Stimulated activated CD8-positive, alpha-beta memory T cell treated with anti-CD3 and anti-CD28 coated beads, Interleukin-2, amount 100 ng/mL, for 48 hours (primary cell): ENCODE results near the gene ZBTB16.

Experiments
- DNase-seq, 2 donors: peaks; one replicate each; pipeline ENCODE4 v3.0.0-alpha.2; 2020; ENCODE audit warnings: low read depth in 2 of 2

ZBTB16 gene

DNA sequence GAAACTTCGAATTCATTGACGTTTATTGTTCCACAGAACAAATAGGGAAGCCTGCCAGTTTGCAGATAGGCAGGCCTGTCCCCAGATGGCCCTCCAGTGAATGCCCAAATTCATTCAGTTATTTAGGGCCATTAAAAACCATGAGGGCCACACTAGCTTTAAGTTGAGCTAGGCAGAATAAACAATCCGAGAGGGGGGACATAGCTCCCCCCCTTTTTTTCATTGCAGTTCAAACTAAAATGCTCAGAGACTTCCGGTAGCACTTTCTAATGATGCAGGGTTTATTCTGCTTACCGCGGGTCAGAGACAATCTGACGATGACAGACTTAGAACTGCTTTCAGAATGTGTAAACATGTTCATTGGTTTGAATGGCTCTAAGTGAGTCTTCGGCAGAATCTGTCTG lies 72.0 kb downstream of the ZBTB16 start:
- no peak for DNase-seq

DNA sequence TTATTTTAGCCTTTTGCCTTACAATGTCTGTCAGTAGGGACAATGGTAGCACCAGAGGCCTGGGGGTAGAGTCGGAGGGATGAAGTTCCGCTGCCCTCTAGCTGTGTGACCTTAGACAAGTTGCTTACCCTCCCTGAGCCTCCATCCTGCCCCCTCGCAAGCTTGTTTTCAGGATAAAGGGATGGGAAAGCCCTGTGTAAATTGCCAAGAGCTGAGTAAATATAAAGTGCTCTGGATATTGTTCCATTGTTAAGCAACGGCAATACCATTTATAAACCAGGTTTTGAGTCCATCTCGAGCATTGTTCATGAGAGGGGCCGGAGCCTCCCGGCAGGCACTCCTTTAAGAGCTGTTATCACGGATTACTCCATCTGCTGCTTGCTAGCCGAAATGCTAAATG lies 72.9 kb downstream of the ZBTB16 start:
- no peak for DNase-seq

DNA sequence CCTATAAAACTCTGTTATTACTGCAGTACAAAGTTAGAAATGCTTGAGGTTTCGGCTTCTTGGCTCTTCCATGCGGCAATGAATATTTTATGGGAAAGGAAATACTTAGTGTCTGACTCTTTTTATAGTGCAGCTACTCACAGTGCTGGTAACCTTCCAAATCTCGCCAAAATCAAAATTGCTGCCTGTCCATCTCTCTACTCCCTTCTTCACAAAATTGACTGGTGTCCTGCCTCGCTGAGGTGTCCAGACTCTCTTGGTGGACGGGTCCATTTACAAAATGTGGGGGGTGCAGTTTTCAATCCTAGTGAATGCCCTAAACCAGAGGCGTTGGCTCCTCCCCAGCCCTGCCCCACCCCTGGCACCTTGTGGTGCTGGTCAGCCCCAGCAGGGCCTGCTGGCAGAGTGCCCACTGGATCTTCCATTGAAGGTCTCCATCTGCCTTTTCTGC lies 73.5 kb downstream of the ZBTB16 start:
- no peak for DNase-seq

DNA sequence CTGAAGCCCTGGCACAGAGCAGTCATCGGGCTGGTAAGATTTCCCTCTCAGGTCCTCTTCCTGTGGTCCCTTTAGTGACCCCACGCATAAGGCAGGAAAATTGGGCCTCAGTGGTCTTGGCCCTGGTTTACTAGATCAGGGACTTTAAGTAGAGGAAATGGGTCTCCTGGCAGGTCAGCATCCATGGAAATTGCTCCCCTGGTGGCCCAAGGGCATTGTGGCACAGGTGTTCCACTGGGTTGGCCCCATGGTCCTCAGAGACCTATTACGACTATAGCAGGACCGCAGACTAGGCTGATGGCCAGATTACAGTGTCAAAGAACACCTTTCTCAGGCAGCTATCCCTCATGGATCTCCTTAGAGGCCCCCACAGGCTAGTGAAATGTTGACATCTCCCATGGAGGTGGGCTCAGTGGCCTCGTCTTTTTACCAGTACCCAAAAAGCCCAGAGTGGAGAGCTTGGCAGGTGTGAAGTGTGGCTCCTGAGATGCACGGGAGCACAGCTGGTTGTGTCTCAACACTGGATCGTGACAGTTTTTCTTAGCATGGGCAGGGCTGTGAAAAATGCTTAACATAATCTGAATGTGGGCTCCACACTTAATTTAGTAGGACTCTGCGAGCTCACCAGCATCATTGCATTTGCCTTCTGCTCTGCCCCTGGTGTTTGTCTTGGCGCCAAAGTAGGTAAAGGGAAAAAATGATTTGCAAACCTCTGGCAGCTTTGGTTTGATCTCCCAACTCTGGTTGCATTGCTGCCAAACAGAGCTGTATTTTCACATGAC lies 74.2 kb downstream of the ZBTB16 start:
- DNase-seq: no peak

DNA sequence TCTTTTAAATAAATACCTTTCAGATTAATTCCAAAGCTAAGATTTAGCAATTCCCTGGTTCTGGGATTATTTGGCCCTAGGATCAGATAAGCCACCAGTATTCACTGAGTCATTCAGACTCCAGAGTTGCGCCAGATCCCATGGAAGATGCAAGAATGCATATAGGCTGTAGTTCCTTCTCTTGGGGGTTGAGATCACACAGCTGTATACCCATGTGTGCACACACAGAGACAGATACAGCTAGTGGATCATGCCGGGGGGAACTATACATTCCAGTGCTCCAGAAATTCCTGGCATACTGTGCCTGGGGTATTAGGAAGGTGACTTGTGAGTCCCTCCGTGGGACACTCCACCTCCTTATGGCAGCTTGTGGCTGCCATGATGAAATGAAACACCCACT lies 75.4 kb downstream of the ZBTB16 start:
- DNase-seq: no peak

DNA sequence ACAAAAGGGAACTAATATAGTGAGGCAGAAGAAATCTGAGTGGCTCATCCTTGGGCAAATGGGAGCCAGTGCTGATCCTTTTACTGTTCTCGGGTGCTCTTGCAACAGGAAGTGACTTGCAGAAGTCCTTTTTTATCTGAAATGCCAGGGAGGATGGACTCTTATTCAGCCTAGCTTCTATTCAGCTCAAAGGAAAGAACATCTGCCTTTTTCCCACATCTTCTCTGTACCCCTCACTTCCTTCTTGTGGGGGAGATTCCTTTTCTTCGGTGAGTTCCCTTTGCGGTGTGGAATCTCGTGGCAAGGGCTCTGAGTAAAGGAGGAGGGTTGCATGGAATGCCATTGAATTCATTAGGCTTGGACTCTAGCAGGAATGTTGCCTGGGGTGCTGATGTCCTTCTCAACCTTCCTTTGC lies 76.2 kb downstream of the ZBTB16 start:
- DNase-seq: no peak

DNA sequence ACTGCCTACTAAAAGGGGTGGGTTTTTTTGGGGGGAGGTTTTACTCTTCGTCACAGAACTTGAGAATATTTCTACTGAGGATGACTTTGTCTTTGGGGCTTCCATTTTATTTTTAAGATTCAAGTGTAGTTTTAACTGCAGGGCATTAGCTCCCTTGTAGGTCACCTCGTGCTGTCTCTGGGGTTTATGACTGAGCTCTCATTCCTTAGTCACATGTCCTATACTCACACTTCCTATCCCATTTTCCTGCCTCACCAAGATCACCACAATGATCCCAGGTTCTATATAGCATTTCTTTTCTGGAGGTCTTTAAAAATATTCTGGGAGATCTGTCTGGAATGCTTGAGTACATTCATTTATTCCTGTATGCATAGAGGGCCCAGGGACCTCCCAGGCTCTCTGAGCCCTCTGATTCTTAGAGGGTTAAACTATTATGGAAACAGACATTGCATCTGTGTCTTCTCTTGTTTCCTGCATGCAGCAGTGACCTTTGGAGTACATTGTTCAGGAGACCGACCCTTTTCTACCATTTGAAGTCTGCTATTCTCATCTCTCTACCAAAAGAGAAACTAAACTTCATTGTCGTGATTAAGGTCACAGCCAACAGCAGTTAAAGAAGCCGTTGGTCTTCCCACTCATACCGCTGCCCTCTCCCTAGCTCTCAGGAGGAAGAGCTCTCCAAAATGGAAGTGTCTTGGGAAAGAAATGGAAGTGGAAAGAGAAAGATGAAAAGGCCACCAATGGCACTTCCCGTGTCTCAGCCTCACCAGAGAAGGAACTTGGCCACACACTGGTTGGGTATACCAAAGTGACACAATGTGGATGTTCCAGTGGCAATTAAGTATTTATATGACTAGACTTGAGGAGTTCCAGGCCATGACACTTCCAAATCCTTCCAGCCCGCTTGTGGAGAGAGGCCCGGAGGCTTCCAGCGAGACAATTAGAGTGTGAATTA lies 77.5 kb downstream of the ZBTB16 start:
- no peak for DNase-seq

DNA sequence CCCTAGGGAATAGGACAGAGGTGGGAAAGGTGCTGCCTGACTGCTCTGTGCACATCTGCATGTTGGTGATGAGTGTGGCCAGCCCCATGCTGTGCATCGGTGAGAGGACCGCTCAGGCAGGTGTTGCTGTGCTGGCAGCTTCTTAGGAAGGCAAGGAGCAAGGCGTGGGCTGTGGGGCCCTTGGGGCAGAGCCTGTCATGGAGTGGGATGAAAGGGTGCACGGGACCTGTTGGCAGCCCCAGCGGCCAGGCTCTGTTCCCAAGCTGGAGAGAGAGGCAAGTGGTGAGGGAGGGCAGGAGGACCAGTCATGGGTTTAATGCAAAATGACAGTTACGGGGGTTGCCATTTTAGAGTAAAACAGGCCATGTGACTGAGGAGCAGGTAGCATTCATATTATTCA lies 78.3 kb downstream of the ZBTB16 start:
- DNase-seq: no peak

DNA sequence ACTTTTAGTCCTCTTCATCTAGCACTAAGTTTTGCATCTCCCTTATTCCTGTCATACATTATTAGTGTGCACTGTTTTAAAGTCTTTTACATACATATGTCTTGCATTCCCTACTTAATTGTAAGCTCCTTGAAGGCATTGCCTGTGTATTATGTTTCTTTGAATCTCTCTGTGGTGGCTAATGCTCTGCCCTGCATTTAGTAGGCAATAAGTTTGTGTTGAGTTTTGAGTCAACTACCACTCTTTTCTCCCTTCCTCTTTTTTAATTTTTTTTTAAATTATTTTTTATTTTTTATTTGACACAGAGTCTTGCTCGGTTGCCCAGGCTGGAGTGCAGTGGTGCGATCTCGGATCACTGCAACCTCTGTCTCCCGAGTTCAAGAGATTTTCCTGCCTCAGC lies 78.9 kb downstream of the ZBTB16 start:
- no peak for DNase-seq

DNA sequence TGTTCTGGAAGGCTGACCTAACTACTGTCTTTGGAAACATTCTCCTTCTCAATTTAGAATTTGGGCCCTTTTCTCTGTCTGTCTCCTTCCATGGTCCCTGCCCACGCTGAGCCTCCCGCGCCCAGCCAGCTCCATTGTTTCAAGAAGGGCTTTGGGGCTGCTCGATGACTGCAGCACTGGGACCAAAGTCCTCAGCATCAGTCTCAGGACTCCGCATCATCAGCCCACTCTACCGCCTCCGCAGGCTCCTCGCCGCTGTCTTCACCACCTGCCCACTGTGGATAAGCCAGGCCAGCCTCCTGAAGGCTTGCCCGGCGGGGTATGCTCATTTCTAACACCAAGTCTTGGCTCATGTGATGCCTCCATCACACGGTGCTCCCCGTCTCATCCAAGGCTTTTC lies 81.3 kb downstream of the ZBTB16 start:
- DNase-seq: no peak

DNA sequence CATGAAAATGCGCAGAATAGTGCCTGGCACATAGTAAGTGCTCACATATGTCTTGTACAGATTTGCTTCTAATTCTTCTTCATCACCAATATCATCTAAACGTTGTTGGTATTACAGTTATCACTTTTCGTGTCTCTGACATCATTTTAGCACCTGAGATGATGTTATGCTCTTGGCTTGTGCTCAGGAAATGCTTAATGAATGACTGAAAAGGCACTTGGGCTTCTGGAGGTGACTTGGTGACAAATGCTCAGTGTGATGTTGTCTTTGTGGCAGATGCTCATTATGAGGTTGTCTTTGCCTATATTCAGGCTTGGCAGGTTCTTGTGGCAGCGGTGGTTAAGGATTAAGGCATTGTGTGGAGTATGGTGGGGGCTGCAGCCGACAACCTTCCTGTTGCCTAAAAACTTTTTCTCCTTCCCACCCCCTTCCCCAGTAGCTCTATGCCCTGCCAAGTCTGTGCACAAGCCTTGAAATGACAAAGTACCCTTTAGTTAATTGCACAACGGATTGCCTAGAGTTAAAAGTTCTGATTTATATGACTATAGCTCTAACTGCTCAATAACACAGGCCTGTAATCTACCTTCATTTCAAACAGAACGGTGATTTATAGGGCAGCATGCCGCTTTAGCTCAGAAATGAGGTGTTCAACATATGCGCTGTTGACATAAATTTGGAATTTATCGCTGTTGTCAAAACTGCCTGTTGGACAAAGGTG lies 82.5 kb downstream of the ZBTB16 start:
- DNase-seq: no peak

DNA sequence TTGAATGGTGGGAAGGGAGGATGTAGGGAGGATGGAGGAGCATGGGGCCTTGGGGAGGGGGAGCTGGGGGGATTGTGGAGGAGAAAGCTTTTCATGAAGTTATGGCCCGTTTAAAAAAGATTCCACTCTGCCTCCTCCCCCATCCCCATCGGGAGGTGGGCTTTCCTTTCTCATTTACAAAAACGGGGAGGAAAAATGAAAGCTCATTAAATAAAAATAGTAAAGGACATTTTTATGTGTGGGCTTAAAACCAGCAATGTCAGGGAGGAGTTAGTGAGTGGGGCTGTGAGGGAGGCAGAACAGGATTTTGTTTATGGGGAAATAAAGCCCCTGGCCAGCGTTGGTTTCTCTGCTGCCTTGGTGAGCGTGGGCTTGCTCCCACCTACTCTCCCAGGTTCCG lies 83.2 kb downstream of the ZBTB16 start:
- DNase-seq: no peak

DNA sequence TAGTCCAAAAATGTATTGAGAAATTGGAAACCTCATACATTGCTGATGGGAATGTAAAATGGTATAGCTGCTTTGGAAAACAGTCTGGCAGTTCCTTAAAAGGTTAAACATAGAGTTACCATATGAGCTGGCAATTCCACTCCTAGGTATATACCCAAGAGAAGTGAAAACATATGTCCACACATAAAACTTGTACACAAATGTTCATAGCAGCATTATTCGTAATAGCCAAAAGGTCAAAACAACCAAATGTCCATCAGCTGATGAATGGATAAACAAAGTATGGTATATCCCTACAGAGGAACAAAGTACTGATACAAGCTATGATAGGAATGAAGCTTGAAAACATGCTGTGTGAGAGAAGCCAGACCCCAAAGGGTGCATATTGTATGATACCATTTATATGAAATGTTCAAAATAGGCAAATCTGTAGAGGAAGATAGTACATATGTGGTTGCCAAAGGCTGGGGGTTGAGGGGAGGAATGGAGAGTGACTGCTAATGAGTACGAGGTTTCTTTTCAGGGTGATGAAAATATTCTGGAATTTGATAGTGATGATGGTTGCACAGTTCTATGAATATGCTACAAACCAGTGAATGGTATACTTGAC lies 85.8 kb downstream of the ZBTB16 start:
- no peak for DNase-seq

DNA sequence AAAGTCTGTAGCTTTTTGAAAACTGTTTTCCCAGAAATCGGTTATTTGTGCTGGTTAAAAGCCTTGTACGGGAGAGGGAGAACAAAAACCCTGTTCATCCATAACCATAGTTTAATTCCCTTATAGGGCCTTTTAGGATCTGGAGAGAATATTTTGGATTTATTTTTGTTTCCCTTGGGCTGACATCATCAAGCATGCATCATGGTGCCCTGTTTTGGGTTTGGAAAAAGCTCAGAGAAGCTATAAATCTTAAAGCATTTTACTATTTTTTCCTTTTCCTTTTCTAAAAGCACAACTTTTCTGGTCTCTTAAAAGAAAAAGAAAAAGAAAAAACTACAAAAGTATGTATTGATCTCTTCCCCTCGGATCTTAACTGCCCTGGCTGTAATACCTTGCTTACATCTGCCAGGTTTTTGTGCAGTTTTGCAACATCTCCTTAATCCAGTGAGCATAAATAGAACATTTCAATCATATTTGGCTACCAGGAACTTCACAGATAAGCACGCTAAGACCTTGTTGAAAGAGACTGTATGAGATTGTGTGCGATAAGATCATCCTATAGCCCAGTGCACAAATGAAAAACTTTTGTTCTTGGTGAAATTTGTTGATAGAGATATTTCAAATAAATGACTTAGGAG lies 88.0 kb downstream of the ZBTB16 start:
- DNase-seq: no peak

DNA sequence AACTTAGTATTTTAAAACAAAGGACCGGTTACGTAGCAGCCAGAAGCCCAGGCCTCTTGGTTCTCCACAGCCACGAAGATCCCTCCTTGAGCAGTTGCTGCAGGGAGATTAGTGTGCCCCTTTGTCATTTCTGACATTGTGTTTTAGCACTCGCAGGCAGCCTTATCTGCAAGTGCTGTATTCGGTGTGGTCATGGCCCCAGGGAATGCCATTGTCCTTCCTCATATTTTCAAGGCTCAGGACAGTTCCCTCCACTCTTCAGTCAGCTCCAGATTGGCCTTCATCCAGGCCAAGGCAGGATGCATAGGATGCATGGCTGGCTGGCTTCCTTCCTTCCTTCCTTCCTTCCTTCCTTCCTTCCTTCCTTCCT lies 88.5 kb downstream of the ZBTB16 start:
- DNase-seq: no peak

DNA sequence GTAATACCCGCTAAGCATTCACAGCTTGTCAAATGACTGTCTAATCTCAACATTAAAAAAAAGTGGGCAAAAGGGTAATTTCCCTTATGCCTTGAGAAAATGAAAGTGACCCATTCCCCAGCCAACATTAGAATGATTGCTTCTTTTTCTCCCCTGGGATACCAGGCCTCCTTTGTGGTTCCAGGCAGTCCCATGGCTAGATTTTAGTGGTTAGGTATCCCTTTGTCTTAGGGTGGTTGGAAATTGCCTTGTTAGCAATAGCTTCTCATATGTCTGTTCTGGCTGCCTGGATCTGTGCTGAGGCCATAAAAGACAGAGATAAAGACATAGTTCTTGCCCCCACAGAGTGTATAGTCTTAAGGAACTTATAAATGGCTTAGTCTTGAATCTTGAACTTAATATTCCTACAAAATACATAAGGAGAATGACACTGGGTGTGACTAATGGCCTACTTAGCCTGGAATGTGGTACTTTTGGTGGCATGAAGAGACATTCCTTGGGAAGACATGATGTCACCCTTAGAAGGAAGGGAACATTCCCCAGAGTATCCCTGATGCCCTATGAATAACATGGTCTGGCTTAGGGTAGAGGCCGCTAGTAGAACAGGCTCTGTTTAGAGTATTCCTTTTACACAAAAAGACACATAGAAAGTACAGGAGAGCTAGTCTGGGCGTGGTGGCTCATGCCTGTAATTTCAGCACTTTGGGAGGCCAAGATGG lies 90.3 kb downstream of the ZBTB16 start:
- DNase-seq: no peak

DNA sequence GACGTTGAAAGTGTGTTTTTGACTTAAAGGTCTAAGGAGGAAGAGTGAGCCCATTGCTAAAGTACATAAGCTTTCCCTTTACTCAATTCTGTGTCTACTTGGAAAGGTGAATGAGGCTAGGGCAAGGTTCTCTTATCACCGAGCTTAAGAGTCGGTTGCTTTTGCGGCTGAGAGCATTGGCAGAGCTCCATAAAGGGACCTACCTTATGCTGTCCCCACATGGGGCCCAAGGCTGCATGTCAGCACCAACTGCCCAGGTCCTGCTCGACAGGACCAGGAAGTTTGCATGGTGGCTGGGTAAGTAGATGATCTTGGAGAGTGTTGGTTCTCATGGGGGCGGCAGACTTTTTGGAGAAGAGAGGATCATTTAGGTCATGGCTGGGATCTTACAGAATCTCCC lies 91.2 kb downstream of the ZBTB16 start:
- DNase-seq: no peak

DNA sequence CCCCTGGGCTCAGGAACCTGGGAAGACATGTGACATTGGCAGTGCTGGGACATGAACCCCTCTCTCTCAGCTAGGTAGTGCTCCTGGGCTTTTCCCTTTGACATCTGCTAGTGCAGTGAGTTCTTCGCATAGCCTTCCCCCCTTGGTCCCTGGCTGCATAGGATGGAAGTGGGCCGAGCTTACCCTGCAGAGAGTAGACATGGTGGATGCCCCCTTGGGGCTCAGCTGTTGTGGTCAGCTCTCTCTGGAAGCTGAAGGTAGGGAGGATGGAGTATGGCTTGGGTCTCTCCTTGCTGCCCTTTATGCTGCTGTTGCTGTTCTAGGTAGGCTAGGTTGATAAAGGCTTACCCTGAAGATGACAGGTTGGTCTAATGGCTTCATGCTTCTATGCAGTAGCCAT lies 92.1 kb downstream of the ZBTB16 start:
- no peak for DNase-seq

DNA sequence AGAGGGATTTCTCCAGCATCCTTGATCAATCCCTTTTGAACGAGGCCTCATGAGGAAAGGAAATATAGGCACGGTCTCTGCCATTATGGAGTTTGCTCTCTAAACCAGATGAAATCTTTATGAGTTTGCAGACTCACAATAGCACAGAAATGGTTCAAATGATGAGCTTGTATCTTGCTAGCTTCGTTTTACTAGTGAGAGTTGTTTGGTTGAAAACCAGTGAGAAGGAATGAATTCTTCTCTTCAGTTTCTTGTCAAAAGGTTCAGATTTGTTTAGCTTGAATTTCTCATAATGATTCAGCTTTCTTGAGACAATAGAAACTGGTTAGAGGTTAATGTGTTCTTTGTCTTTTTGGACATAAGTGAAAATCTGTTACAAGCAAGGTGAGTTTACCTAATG lies 92.7 kb downstream of the ZBTB16 start:
- DNase-seq: no peak

DNA sequence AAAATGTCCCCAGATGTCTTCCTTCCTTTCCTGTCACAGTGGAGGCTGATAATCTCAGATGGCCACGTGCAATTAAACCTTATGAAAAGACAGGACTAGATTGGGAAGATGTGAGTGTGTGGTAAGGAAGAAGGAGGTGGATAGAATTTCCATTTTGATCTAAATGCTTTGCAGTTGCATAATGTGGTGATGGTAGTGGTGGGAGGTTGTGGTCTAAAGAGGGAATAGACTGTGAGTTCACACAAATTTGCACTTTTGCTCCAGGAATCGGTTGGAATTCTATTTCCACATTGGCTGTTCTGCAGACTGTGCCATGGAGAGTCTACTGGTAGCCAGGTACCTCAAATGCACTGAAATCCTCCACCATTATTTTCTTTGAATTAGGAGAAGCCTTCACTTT lies 93.3 kb downstream of the ZBTB16 start:
- no peak for DNase-seq

DNA sequence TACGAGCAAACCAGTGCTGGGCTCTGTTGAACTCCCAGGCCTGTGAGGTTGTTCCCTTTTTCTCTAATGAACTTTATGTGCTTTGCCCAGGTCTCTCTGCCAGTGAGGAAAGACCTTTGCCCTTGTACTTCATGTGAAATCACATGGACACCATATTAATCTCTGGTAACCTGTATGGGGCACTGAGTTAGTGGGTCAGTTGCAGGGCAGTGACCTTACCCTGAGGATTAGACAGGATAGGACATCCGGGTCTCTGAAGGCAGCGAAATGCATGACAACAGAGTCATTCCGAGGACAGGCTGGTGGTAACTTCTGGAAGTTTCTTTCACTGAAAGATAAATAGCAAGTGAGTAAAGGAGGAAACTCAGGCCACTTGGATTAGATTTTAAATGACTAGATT lies 93.7 kb downstream of the ZBTB16 start:
- DNase-seq: no peak
